HG03571 (cell line): ENCODE measurements around the gene TNFRSF13B.
"Not testable (repeated sequence)": the region's sequence is repeated elsewhere in the genome, so short reads cannot be mapped to it uniquely, and the experiment has no call there.

ENCODE experiments used
- ATAC-seq: cut with Tn5 transposase; IDR thresholded peaks from one replicate; pipeline ENCODE4 v1.9.1; 2021; ENCODE audit not compliant: unreplicated experiment

Gene TNFRSF13B

DNA sequence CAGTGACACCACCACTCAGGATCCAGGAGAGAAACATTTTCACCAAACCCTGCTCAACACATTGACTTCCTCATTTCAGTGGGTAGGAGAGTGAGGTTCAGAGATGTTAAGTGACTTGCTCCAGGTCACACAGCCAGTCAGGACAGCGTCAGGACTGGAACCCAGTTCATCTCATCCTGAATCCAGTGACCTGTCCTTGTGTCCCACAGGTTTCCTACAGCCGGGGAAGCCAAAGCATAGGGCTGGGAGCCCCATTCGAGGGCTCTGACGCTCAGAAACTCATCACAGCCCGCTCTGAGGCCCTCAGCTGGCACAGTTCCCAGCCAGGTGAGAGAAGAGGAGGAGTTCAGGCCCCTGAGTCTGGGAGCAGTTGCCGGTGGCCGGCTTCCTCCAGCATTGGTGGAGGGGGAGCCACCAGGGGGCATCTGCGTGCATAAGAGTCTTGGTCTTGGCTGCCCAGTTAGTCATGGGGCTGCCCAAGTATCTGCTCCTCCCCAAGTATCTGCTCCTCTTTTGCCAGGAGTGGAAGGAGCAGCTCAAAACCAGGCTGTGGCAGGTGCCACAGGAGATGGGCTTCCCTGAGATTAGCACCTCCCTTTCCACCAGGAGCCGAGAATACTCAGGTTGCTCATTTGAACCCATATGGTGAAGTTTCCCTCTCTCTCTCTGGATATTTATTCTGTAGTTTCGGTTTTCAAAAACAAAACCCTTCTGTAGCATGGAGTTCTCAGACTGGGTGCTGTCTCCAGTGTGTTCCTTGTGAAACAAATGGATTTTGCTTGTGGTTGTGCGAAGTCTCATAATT lies 56.0 kb downstream of the TNFRSF13B start:
- ATAC-seq, result no peak

DNA sequence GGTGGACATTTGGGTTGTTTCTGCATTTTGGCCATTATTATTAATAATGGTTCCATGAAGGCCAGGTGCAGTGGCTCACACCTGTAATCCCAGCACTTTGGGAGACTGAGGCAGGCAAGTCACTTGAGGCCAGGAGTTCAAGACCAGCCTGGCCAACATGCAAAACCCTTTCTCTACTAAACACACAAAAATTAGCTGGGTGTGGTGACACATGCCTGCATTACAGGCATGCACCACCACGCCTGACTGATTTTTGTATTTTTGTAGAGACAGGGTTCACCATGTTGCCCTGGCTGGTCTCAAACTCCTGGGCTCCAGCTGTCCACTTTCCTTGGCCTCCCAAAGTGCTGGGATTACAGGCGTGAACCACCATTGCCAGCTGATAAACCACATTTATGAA lies 58.5 kb downstream of the TNFRSF13B start:
- ATAC-seq, result no peak

DNA sequence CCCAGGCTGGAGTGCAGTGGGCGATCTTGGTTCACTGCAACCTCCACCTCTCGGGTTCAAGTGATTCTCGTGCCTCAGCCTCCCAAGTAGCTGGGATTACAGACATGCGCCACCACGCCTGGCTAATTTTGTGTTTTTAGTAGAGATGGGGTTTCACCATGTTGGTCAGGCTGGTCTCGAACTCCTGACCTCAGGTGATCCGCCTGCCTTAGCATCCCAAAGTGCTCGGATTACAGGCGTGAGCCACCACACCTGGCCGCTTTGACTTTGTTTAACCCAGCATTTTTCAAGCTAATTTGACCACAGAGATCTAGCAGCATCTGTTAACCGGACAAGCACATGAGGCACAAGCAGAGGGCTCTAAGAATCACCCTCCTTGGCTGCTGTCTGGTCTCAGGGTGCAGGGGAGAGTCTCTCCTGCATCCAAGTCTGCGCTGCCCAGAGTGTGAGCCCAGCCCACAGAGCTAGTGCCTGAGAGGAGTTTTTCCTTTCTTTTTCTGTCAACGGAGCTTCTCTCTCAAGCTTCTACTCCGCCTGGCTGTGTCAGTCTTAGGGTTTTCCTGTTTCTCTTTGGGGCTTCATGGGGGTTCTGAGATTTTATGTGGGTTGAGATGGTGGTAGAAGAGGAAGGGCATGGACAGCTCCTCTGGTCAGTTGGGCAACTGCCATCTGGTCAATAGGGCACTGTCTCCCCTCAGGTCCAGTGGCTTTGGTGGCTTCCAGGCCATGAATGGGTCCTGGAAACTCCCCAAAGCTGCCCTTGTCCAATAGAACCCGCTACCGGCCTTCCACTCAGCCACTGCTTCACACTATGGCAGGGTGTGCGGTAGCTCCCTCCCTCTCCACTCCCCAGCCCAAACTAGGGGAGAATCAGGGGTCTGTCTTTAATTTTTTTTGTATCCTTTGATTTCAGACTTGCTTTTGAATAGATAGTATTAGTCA lies 59.6 kb downstream of the TNFRSF13B start:
- ATAC-seq, result no peak

DNA sequence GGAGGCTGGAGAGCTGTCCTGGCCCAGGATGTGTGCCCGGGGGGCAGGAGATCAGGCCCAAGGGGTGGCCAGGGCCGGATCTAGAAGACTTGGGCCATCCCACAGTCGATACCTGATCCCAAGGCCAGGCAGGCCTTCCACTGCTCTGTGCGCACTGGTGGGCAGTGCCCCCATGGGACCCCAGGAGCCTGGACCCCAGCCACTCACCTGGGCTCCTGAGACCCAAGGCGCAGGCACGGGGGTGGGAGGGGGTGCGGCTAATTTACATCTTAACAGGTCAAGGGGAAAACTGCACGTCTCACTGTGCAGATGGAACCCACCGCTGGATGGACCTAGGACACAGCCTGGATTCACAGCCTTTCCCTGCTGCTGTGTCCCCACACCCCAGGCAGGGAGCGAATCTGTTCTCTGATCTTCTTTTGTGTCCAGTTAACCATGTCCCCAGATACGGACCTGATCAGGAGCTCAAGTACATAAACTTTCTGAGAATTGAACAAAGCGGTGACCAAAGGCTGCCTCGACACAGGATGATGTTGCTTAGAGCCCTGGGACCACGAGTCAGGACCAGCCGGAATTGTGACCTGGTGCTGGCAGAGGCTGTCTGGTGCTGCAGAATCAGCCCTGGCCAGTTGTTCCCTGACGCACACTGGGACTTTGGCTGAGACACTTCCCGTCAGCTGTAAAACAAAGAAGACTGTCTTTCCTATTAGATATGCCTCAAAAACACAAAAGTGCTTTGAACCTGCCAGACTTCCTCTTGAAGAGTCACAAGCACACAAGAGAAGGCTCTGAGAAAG lies 60.6 kb downstream of the TNFRSF13B start:
- no peak for ATAC-seq

DNA sequence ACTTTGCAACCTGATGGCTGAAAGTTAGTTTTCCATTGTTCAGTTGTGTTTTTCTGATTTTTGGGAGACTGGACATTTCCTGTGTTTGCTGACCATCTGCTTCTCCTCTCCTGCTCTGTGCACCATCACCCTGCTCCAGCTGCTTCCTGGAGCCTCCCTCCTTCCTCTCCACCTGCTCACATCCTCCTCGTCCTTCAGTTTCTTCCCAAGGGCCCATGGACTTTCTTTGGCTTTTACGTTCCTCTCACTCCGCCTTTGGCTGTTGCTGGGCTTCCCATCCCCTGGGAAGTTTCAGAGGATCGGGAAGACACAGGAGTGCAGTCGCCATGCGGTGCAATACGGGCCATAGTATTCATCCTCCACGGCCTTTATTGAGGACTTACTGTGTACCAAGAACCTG lies 61.6 kb downstream of the TNFRSF13B start:
- no peak for ATAC-seq

DNA sequence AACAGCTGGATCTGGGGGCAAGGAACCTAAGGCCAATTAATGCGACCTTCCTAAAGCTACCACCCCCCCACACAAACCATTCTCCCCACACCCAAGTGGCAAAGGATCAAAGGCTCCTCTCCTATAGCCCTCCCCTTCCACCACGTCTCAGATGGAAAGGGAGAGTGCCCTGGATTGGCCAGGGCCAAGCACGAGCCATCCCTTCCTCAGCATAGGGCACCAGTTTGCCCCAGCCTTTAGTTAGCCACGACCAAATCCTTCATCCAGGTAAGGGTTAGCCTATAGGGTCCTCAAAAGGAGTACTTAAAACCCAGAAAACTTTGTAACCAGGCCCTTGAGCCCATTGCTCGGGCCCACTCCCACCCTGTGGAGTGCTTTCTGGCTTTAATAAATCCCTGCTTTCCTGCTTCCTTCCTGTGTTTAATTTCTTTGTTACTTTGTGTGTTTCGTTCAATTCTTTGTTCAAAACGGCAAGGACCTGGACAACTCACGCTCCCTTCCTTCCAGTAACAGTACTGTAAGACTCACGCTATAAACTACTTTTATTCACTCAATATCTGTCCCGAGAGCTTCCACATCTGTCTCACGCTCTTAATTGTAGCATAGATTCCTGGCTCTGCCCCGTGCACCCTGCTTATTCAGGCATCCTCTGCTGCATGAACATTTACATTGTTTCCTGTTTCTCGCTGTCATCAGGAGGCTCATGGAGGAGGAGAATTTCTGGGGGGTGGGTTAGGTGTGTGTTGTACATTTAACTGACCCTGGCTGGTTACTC lies 62.3 kb downstream of the TNFRSF13B start:
- ATAC-seq, result no peak

DNA sequence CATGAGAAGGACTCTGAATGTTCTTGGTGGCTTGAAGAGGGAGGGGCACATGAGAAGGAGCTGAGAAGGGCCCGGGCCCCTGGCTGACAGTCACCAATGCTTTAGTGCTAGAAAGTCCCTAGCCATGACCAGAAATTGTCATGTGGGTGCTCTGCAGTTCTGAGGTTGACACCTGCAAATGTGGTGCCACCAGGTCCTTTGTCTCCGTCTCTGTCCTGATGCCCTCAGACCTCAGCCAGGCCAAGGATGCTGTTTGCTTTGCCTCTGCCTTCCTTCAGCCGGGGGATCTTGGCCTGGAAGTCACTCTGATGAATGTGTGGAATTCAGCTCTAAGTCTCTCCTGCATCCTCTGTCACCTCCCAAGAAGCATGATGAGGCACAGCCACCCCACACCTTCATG lies 63.6 kb downstream of the TNFRSF13B start:
- ATAC-seq, result no peak

DNA sequence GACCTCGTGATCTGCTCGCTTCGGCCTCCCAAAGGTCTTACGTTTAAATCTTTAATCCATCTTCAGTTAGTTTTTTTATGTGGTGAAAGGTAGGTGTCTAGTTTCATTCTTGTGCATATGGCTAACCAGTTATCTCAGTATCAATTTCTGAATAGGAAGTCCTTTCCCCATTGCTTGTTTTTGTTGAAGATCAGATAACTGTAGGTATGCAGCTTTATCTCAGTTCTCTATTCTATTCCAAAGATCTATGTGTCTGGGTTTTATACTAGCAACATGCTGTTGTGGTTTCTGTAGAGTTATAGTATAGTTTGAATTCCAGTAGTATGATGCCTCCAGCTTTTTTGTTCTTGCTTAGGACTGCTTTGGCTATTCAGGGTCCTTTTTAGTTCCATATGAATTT lies 65.2 kb downstream of the TNFRSF13B start:
- no peak for ATAC-seq

DNA sequence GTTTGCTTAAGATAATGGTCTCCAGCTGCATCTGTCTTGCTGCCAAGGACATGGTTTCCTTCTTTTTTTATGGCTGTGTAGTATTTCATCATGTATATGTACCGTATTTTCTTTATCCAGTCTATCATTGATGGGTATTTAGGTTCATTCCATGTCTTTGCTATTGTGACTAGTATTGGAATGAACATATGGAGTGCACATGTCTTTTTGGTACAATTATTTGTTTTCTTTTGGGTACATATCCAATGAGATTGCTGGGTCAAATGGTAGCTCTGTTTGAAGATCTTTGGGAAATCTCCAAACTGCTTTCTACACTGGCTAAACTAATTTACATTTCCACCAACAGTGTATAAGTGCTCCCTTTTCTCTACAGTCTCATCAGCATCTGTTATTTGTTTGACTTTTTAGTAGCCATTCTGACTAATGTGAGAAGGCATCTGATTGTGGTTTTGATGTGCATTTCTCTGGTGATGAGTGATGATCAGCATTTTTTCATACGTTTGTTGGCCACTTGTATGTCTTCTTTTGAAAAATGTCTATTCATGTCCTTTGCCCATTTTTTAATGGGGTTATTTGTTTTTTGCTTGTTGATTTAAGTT lies 66.2 kb downstream of the TNFRSF13B start:
- ATAC-seq, result no peak

DNA sequence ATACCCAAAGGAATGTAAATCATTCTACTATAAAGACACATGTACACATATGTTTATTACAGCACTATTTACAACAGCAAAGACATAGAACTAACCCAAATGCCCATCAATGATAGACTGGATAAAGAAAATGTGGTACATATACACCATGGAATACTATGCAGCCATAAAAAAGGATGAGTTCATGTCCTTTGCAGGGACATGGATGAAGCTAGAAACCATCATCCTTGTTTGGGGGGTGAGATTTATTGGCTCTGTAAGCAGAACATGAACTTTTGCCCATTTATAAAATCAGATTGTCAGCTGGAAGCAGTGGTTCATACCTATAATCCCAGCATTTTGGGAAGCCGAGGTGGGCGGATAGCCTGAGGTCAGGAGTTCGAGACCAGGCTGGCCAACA lies 68.8 kb downstream of the TNFRSF13B start:
- not testable (repeated sequence) for ATAC-seq

DNA sequence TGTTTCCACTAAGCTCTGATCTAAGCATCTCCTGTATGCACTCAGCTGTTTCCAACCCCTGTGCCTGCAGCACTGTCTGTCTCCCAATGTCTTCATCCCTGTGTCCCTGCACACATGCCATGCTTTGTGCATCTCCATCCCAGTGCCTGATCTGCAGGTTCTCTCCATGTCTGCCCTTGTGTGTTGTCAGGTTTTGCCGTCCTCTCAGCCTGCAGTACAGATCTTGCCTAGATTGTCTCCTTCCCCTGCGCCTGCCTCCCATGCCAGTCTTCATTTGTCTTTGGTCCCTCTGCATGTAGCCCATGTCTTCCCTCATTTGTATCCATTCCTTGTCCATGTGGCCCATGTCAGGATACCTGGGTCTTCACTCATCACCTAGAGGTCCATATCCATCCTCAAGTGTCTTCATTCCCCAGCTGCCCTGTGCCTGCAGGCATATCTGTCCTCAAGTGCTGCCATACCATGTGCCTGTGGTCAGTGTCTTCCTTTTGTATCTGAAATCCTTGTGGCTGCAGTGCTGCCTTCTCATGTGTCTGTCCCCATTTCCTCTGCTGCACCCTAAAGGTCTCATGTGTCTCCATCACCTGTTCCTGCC lies 71.5 kb downstream of the TNFRSF13B start:
- no peak for ATAC-seq

DNA sequence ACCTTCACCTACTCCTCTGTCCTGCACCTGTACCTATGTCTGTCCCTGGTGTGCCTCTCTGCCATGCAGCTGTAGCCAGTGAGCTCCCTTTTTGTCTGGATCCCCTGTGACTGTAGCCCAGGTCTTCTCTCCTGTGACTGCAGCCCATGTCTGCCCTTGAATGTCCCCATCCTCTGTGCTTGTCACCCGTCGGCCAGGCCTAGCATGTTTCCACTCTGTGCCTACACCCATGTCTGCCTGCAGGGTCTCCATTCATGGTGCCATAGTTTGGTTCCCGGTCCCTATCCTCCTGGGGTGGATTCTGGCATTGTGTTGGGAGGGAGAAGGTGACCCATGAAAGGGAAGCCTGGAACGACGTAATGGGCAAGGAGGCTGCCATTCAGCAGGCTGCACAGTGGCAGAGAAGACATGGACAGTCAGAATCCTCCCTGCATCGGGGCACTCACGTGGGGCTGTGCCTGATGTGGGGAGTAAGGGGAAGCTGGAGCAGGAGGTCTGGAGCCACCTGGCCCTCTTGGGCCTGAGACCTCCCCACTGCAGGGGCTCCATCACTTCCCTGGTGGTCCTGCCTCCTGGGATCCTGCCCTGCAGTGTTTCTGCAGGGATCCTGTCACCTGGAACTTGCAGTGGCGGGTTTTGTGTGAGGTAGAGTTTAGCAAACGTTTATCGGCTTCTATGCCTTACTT lies 74.6 kb downstream of the TNFRSF13B start:
- not testable (repeated sequence) for ATAC-seq

DNA sequence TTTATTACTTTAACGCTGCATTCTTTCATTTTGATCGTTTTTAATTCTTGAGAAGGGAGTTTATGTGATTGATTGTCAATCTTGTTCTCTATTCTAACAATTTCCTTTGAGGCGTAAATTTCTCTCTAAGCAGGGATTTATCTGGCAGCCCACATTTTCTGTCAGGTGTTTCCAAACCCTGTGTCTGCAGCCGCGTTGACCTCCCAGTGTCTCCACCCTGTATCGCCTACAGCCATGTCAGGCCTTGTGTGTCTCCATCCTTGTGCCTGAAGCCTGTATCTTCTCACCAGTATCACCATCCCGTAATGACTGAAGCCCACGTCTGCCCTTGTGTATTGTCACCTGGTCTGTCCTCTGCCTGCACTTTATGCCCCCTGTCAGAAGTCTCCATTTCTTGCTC lies 75.7 kb downstream of the TNFRSF13B start:
- not testable (repeated sequence) for ATAC-seq

DNA sequence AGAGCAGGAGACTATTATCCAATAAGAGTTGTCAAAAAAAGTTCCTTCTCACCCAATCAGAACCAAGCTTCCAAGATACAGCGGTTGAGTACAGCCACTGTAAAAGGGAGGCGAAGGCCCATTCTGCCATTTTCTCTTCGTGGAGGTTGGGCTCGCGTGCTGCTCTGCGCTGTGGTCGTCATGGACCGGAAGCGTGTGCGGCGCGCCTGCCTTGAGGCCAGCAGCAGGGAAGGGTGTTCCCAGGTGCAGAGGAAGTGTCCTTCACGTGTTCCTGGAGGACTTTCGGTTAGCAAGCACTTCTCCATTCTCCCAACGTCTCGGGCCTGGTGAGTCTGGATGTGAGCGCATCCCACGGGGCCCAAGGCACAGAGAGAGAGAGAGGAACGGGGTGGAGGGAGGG lies 78.4 kb downstream of the TNFRSF13B start:
- ATAC-seq, result not testable (repeated sequence)

DNA sequence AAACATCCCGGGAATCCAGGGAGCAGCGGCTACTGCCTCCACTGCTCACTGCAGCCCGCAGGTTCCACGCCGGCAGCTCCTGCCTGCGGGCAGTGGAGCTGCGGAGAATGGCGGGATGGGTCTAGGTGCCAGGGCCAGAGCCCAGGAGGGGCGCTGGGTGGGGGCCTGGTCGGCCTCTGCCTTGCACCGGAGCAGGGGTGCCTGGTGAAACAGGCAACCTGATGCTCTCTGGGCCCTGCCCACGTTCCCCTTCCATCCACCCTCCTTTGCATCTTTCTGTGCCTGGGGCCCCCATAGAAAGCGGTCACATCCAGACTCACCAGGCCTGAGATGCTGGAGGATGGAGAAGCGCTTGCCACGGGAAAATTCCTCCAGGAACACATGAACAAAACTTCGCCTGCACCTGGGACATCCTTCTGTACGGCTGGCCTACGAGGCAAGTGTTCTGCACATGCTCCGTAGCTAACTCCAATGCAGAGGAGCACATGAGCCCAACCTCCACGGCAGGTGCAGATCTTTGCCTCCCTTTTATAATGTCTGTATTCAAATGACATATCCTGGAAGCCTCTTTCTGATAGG lies 79.0 kb downstream of the TNFRSF13B start:
- not testable (repeated sequence) for ATAC-seq

DNA sequence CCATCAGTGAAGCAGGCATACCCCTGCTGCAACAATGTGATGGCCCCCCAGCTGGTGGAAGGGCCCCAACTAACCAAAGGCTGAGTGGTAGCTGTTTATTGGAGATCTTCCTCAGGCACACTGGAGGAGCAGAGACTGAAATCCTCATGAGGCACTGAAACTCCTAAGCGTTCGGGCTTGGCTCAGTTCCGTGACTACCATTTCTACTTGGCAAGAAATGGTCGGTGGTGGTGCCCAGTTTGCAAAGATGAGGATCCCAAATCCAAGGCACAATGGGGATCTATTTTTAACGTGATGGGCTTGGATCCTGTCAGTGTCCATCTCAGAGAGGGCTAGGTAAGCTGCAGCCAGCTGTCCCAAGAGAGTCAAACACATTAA lies 82.8 kb downstream of the TNFRSF13B start:
- no peak for ATAC-seq
